HEK293 (cell line): ENCODE measurements around the gene ELL2.

ENCODE experiments used
- BCL11A ChIP-seq: fragments of 450-650 bp; formaldehyde crosslinking; IDR thresholded peaks from 2 replicates; pipeline ENCODE4 v1.5.1; 2016; ENCODE audit warnings: low read depth, missing biosample characterization, missing genetic modification characterization
- FEZF1 ChIP-seq: fragments of 450-650 bp; formaldehyde crosslinking; IDR thresholded peaks from 2 replicates; pipeline ENCODE4 v1.5.1; 2016; ENCODE audit warnings: missing biosample characterization, missing genetic modification characterization
- ZBTB1 ChIP-seq: fragments of 450-650 bp; formaldehyde crosslinking; IDR thresholded peaks from 2 replicates; pipeline ENCODE4 v1.5.1; 2016; ENCODE audit warnings: missing biosample characterization, missing genetic modification characterization
- ZBTB17 ChIP-seq: fragments of 450-650 bp; formaldehyde crosslinking; IDR thresholded peaks from 2 replicates; pipeline ENCODE4 v1.5.1; 2016; ENCODE audit warnings: missing biosample characterization, missing genetic modification characterization
- ZBTB7A ChIP-seq: fragments of 450-650 bp; formaldehyde crosslinking; IDR thresholded peaks from 2 replicates; pipeline ENCODE4 v1.5.1; 2016; ENCODE audit warnings: low read depth, missing biosample characterization, missing genetic modification characterization
- ZNF174 ChIP-seq: fragments of 450-650 bp; formaldehyde crosslinking; IDR thresholded peaks from 2 replicates; pipeline ENCODE4 v1.5.0; 2017; ENCODE audit warnings: missing biosample characterization, mild to moderate bottlenecking, missing genetic modification characterization
- ZNF416 ChIP-seq: fragments of 450-650 bp; formaldehyde crosslinking; IDR thresholded peaks from 2 replicates; pipeline ENCODE4 v1.5.1; 2016; ENCODE audit warnings: missing biosample characterization, missing genetic modification characterization
- ZNF560 ChIP-seq: fragments of 450-650 bp; formaldehyde crosslinking; IDR thresholded peaks from 2 replicates; pipeline ENCODE4 v1.5.1; 2017; ENCODE audit warnings: missing biosample characterization, missing genetic modification characterization, borderline replicate concordance
- ZXDB ChIP-seq: fragments of 450-650 bp; formaldehyde crosslinking; IDR thresholded peaks from 2 replicates; pipeline ENCODE4 v1.5.1; 2016; ENCODE audit warnings: missing biosample characterization, missing genetic modification characterization
- TF ChIP-seq, protein P1 (sequence below): fragments of 450-650 bp; formaldehyde crosslinking; IDR thresholded peaks from 2 replicates; pipeline ENCODE4 v1.5.1; 2016; ENCODE audit warnings: missing biosample characterization, missing genetic modification characterization
- TF ChIP-seq, protein P2 (sequence below): fragments of 450-650 bp; formaldehyde crosslinking; IDR thresholded peaks from 2 replicates; pipeline ENCODE4 v1.5.1; 2016; ENCODE audit warnings: missing biosample characterization, missing genetic modification characterization
- TF ChIP-seq, protein P3 (sequence below): fragments of 450-650 bp; formaldehyde crosslinking; IDR thresholded peaks from 2 replicates; pipeline ENCODE4 v1.5.1; 2016; ENCODE audit warnings: missing biosample characterization, missing genetic modification characterization
- TF ChIP-seq, protein P4 (sequence below): fragments of 450-650 bp; formaldehyde crosslinking; IDR thresholded peaks from 2 replicates; pipeline ENCODE4 v1.5.1; 2016; ENCODE audit warnings: missing biosample characterization, missing genetic modification characterization

DNA sequence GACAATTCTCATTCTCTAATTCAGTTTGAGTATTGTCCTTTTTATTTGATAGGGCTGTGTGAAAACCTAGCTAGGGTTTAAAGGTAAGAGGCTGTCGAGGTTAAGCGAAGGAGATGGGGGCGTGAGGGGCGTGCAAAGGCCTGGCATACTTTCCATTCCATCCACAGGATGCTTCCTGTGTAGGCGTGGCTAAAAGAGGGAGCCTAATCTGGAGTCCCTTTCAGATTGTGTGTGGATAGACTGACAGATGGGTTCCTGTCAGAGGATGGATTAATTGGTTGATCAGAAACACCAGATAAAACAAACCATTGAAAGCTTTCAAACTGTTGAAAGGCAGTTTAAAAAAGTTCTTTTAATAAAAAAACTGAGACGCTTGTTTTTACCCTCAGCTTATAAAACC, 1.1 kb upstream of the ELL2 start:
- TF ChIP-seq ZBTB7A (tag by site-specific recombination), result no peak
- TF ChIP-seq FEZF1 (tag by site-specific recombination), result no peak
- TF ChIP-seq ZXDB (tag by site-specific recombination), result no peak
- no peak for TF ChIP-seq ZNF560 (tag by site-specific recombination)
- TF ChIP-seq ZBTB17 (tag by site-specific recombination), result no peak
- TF ChIP-seq, protein P1, sequence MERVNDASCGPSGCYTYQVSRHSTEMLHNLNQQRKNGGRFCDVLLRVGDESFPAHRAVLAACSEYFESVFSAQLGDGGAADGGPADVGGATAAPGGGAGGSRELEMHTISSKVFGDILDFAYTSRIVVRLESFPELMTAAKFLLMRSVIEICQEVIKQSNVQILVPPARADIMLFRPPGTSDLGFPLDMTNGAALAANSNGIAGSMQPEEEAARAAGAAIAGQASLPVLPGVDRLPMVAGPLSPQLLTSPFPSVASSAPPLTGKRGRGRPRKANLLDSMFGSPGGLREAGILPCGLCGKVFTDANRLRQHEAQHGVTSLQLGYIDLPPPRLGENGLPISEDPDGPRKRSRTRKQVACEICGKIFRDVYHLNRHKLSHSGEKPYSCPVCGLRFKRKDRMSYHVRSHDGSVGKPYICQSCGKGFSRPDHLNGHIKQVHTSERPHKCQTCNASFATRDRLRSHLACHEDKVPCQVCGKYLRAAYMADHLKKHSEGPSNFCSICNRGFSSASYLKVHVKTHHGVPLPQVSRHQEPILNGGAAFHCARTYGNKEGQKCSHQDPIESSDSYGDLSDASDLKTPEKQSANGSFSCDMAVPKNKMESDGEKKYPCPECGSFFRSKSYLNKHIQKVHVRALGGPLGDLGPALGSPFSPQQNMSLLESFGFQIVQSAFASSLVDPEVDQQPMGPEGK, result no peak
- TF ChIP-seq, protein P2, sequence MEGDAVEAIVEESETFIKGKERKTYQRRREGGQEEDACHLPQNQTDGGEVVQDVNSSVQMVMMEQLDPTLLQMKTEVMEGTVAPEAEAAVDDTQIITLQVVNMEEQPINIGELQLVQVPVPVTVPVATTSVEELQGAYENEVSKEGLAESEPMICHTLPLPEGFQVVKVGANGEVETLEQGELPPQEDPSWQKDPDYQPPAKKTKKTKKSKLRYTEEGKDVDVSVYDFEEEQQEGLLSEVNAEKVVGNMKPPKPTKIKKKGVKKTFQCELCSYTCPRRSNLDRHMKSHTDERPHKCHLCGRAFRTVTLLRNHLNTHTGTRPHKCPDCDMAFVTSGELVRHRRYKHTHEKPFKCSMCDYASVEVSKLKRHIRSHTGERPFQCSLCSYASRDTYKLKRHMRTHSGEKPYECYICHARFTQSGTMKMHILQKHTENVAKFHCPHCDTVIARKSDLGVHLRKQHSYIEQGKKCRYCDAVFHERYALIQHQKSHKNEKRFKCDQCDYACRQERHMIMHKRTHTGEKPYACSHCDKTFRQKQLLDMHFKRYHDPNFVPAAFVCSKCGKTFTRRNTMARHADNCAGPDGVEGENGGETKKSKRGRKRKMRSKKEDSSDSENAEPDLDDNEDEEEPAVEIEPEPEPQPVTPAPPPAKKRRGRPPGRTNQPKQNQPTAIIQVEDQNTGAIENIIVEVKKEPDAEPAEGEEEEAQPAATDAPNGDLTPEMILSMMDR (tag by site-specific recombination), result no peak
- TF ChIP-seq ZNF416 (tag by site-specific recombination), result no peak
- no peak for TF ChIP-seq BCL11A
- TF ChIP-seq, protein P3, sequence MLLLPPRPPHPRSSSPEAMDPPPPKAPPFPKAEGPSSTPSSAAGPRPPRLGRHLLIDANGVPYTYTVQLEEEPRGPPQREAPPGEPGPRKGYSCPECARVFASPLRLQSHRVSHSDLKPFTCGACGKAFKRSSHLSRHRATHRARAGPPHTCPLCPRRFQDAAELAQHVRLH (tag by site-specific recombination), result no peak
- no peak for TF ChIP-seq ZNF174 (tag by site-specific recombination)
- TF ChIP-seq, protein P4, sequence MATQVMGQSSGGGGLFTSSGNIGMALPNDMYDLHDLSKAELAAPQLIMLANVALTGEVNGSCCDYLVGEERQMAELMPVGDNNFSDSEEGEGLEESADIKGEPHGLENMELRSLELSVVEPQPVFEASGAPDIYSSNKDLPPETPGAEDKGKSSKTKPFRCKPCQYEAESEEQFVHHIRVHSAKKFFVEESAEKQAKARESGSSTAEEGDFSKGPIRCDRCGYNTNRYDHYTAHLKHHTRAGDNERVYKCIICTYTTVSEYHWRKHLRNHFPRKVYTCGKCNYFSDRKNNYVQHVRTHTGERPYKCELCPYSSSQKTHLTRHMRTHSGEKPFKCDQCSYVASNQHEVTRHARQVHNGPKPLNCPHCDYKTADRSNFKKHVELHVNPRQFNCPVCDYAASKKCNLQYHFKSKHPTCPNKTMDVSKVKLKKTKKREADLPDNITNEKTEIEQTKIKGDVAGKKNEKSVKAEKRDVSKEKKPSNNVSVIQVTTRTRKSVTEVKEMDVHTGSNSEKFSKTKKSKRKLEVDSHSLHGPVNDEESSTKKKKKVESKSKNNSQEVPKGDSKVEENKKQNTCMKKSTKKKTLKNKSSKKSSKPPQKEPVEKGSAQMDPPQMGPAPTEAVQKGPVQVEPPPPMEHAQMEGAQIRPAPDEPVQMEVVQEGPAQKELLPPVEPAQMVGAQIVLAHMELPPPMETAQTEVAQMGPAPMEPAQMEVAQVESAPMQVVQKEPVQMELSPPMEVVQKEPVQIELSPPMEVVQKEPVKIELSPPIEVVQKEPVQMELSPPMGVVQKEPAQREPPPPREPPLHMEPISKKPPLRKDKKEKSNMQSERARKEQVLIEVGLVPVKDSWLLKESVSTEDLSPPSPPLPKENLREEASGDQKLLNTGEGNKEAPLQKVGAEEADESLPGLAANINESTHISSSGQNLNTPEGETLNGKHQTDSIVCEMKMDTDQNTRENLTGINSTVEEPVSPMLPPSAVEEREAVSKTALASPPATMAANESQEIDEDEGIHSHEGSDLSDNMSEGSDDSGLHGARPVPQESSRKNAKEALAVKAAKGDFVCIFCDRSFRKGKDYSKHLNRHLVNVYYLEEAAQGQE, result no peak
- no peak for TF ChIP-seq ZBTB1
